B cell (primary cell): ENCODE data around the gene DRAM2. TPM values are rescaled to one million over a fixed set of nuclear protein-coding genes. Genes with fewer than 3 reads are reported as not detected.
A peak's percentile ranks its signal among the peaks of the same experiment; 100 is the strongest.

Experiments
- ATAC-seq: fragments of 200-7000 bp; cut with Tn5 transposase; one replicate; pipeline ENCODE4 v1.10.0; 2021; ENCODE audit warnings: low read depth, mild to moderate bottlenecking, moderate number of reproducible peaks, moderate library complexity
- CTCF ChIA-PET: fragments of 350-600 bp; sonication (Branson Sonifier 250); formaldehyde crosslinking; loops from one replicate; lab custom pipeline; 2021; ENCODE audit warnings: antibody characterized with exemption, inconsistent platforms; lab: Charles Lee
- POLR2A ChIA-PET: fragments of 350-600 bp; sonication (Branson Sonifier 250); formaldehyde crosslinking; loops from one replicate; lab custom pipeline; 2021; ENCODE audit warnings: antibody characterized with exemption; lab: Charles Lee
- DNase-seq: peaks from one replicate; pipeline ENCODE4 v3.0.0; 2013
- H2AFZ ChIP-seq: 2 replicates; pipeline ENCODE4 v1.6.1; 2012; ENCODE audit warnings: mild to moderate bottlenecking, low read depth, low read length; ENCODE audit not compliant: insufficient read depth, poor library complexity, severe bottlenecking
- H3K27ac ChIP-seq, 2 donors: 1 replicate in 1 of 2; 2 replicates in 1 of 2; pipeline ENCODE4 v1.5.1; 2012 to 2013; ENCODE audit warnings: low read length in 2 of 2, mild to moderate bottlenecking in 2 of 2, moderate library complexity in 1 of 2
- H3K27me3 ChIP-seq, 4 experiments: fragments of 200-600 bp in 1 of 4; sonication (generic) in 1 of 4; replicated peaks in 1 of 4; 1 replicate in 2 of 4; 2 replicates in 2 of 4; pipeline versions ENCODE4 v1.6.1 to v1.7.0; 2013 to 2016; ENCODE audit warnings: low read length in 3 of 4, mild to moderate bottlenecking in 2 of 4, mixed read lengths in 1 of 4, moderate library complexity in 1 of 4; ENCODE audit not compliant: insufficient read depth in 4 of 4, control insufficient read depth in 3 of 4; ENCODE audit errors: control extremely low read depth in 1 of 4
- H3K36me3 ChIP-seq, 2 experiments: replicated peaks in 1 of 2; 1 replicate in 1 of 2; 2 replicates in 1 of 2; pipeline versions ENCODE4 v1.6.1 to v1.7.1; 2013; ENCODE audit warnings: low read length in 1 of 2; ENCODE audit not compliant: insufficient read depth in 2 of 2, control insufficient read depth in 1 of 2; ENCODE audit errors: control extremely low read depth in 1 of 2, extremely low read depth in 1 of 2
- H3K4me1 ChIP-seq, 2 donors: fragments of 200-600 bp in 1 of 2; sonication (generic) in 1 of 2; 1 replicate in 1 of 2; 2 replicates in 1 of 2; pipeline versions ENCODE4 v1.5.1 to v1.6.1; 2013 to 2017; ENCODE audit warnings: low read length in 2 of 2; ENCODE audit not compliant: control insufficient read depth in 2 of 2, insufficient read depth in 2 of 2
- H3K4me2 ChIP-seq: replicated peaks from 2 replicates; pipeline ENCODE3; 2012; ENCODE audit warnings: mild to moderate bottlenecking, low read depth, low read length; ENCODE audit not compliant: poor library complexity, severe bottlenecking
- H3K4me3 ChIP-seq, 5 experiments: fragments of 200-600 bp in 1 of 5; sonication (generic) in 1 of 5; 1 replicate in 3 of 5; 2 replicates in 2 of 5; pipeline versions ENCODE4 v1.5.1 to v1.7.0; 2011 to 2016; ENCODE audit warnings: low read length in 4 of 5, mild to moderate bottlenecking in 4 of 5, low read depth in 2 of 5, control low read depth in 1 of 5, moderate library complexity in 1 of 5; ENCODE audit not compliant: insufficient read depth in 1 of 5; ENCODE audit errors: control extremely low read depth in 1 of 5, extremely low read depth in 1 of 5
- H3K79me2 ChIP-seq: fragments of 200-600 bp; sonication (generic); one replicate; pipeline ENCODE4 v1.6.0; 2016; ENCODE audit warnings: low read length; ENCODE audit not compliant: control insufficient read depth, insufficient read depth
- H3K9ac ChIP-seq: fragments of 200-600 bp; sonication (generic); 2 replicates; pipeline ENCODE4 v1.6.1; 2017; ENCODE audit warnings: mild to moderate bottlenecking, low read length, moderate library complexity
- H3K9me3 ChIP-seq, 3 donors: one replicate each; pipeline versions ENCODE4 v1.6.1 to v1.7.1; 2013; ENCODE audit warnings: low read length in 2 of 3; ENCODE audit not compliant: control insufficient read depth in 2 of 3, insufficient read depth in 1 of 3; ENCODE audit errors: control extremely low read depth in 1 of 3
- H4K20me1 ChIP-seq: 2 replicates; pipeline ENCODE4 v1.6.0; 2012; ENCODE audit warnings: mild to moderate bottlenecking, low read length; ENCODE audit not compliant: insufficient read depth, control insufficient read depth, poor library complexity, severe bottlenecking
- H3K27ac Mint-ChIP-seq: one replicate; pipeline ENCODE4 v1.8.0; 2021; ENCODE audit warnings: mixed read lengths
- H3K27me3 Mint-ChIP-seq: one replicate; pipeline ENCODE4 v1.8.0; 2021; ENCODE audit warnings: mixed read lengths
- H3K4me1 Mint-ChIP-seq: one replicate; pipeline ENCODE4 v1.8.0; 2021; ENCODE audit warnings: mixed read lengths
- H3K4me3 Mint-ChIP-seq: one replicate; pipeline ENCODE4 v1.8.0; 2021; ENCODE audit warnings: mixed read lengths
- H3K9me3 Mint-ChIP-seq: one replicate; pipeline ENCODE4 v1.8.0; 2022; ENCODE audit warnings: mixed read lengths; ENCODE audit not compliant: insufficient read depth
- EZH2 ChIP-seq: IDR thresholded peaks from 2 replicates; pipeline ENCODE4 v1.6.1; 2012; ENCODE audit warnings: borderline replicate concordance, low read depth, mild to moderate bottlenecking, moderate library complexity, low read length; ENCODE audit not compliant: insufficient read depth, poor library complexity, severe bottlenecking
- WGBS: methylation state at CpG from one replicate; pipeline ENCODE4 v1.1.5; 2013; ENCODE audit warnings: missing lambda C conversion rate; ENCODE audit not compliant: insufficient coverage; 5-methylcytosine and 5-hydroxymethylcytosine counted together
- intact Hi-C: fragments of 100-400 bp; cut with micrococcal nuclease; formaldehyde crosslinking; loops from one replicate; pipeline ENCODE4 v1.10.0; 2022
- polyA plus RNA-seq: library from polyadenylated mRNA; depleted of rRNA; stranded (reverse); fragments of >200 nt; gene quantifications from 2 replicates; pipeline ENCODE4 v1.2.3, GENCODE V29; 2012
- total RNA-seq, 2 donors: library from RNA; stranded (reverse); fragments of 120-200 nt in 1 of 2; gene quantifications; 1 replicate in 1 of 2; 2 replicates in 1 of 2; pipeline versions ENCODE4 v1.2.3 to v1.2.4, GENCODE V29; 2013 to 2022
- TF ChIP-seq, protein P1 (sequence below): fragments of 200-600 bp; IDR thresholded peaks from one replicate; pipeline ENCODE4 v1.8.0; 2022; ENCODE audit warnings: antibody characterized with exemption, mild to moderate bottlenecking

Gene DRAM2
- total and polyA plus RNA-seq, 2 donors (not counting 1 experiment from before 2014, with no cell fraction given), result 102 to 195 TPM

DNA sequence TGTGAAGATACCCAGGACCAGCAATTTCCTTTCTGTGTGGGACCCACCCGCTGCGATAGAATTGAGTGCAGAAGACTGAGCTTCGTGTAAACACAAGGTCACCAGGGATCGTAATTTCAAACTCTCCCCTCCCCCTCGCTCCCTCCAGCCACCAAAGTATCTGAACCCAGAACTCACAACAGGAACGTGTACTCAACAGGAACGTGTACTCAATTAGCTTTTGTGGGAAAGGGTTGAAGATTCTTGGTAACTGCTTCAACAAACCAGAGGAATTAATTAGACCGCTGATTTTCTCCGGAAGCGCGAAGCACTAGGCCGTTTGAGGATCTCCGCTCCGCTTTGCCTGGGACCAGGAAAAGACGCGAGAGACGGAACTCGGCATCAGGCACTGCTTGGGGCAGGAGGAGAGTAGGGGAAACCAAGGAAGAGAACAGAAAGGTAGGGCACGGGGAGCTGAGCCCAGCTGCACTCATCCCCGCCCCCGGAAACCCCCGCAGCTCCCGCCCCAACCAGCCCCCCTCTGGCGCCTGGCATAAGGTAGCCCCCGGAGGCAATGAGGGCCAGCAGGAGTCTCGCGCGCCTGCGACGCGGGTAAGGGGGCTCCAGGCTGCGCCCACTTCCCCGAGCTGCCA lies 453 bp downstream of the DRAM2 start:
- Mint-ChIP-seq H3K4me1 (peaks cover 67% of the 10 kb centered on the region), H3K4me3 (peak overlapping the region; percentile 100), H3K27me3 (no peaks in the 10 kb centered on the region), H3K27ac (peak overlapping the region; percentile 99), H3K9me3 (no peaks in the 10 kb centered on the region)
- H3K36me3 ChIP-seq, result peaks cover 0 to 41% of the 10 kb centered on the region in 2 experiments
- H3K4me1 ChIP-seq, result peaks cover 60 to 66% of the 10 kb centered on the region in 2 donors
- intact Hi-C loops, result loop anchor here (1.0 kb wide), 1 partner anchor 11 kb away; no protein-coding TSS in a partner anchor
- 0% methylated on average over 28 of the region's 33 CpGs for WGBS
- peak overlapping the region; percentile 89 to 96 (median 93) for H3K4me3 ChIP-seq
- peak; percentile 63 for ATAC-seq
- no peak for DNase-seq
- CTCF ChIA-PET, result interaction anchor here (0.6 to 2.8 kb wide), 10 partner anchors 13 to 1521 kb away, joined by 3 to 11 read pairs (median 4); partner anchors contain the start of gene LRIF1
- no peaks in the 10 kb centered on the region for H3K27me3 ChIP-seq
- peak overlapping the region; percentile 87 for H3K9ac ChIP-seq
- no peaks in the 10 kb centered on the region for H4K20me1 ChIP-seq
- H3K4me2 ChIP-seq, result peak overlapping the region; percentile 73
- no peaks in the 10 kb centered on the region for H3K9me3 ChIP-seq
- no peak for TF ChIP-seq EZH2
- TF ChIP-seq, protein P1, sequence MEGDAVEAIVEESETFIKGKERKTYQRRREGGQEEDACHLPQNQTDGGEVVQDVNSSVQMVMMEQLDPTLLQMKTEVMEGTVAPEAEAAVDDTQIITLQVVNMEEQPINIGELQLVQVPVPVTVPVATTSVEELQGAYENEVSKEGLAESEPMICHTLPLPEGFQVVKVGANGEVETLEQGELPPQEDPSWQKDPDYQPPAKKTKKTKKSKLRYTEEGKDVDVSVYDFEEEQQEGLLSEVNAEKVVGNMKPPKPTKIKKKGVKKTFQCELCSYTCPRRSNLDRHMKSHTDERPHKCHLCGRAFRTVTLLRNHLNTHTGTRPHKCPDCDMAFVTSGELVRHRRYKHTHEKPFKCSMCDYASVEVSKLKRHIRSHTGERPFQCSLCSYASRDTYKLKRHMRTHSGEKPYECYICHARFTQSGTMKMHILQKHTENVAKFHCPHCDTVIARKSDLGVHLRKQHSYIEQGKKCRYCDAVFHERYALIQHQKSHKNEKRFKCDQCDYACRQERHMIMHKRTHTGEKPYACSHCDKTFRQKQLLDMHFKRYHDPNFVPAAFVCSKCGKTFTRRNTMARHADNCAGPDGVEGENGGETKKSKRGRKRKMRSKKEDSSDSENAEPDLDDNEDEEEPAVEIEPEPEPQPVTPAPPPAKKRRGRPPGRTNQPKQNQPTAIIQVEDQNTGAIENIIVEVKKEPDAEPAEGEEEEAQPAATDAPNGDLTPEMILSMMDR, result no peak
- POLR2A ChIA-PET, result interaction anchor here (0.6 to 2.7 kb wide), 7 partner anchors 12 to 264 kb away, joined by 3 to 23 read pairs (median 4); no protein-coding TSS in a partner anchor
- H3K27ac ChIP-seq, result peak overlapping the region; percentile 84 to 93
- H2AFZ ChIP-seq, result peak overlapping the region; percentile 86
- peaks cover 93% of the 10 kb centered on the region for H3K79me2 ChIP-seq

DNA sequence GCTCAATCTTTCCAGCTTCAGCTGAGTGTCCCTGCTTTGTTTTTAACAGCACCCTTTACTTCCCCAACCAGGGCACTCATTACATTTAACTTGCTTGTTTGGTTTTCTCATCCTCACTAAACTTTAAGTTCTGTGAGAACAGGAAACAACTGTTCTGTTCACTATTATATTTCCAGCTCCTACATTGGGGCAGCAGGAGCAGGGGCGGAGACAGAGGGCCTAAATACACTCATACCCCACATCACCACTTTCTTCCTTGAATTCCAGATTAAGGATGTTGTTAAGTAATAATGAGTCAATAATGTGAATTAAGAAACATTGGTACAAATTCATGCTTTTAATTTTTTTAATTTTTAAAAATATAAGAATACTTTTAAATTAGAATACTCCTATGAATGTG lies 6.0 kb downstream of the DRAM2 start:
- CTCF ChIA-PET, result no interaction called here
- H3K4me3 ChIP-seq, result peak overlapping the region in 1 of 5 experiments; percentile 8
- peaks cover 78 to 82% of the 10 kb centered on the region in 2 donors for H3K4me1 ChIP-seq
- POLR2A ChIA-PET, result no interaction called here
- ATAC-seq (no peak), DNase-seq (peak; percentile 35)
- Mint-ChIP-seq H3K9me3 (no peaks in the 10 kb centered on the region), H3K4me3 (peak overlapping the region; percentile 45), H3K4me1 (peaks cover 74% of the 10 kb centered on the region), H3K27me3 (no peaks in the 10 kb centered on the region), H3K27ac (peak overlapping the region; percentile 95)
- H4K20me1 ChIP-seq, result no peaks in the 10 kb centered on the region
- H3K27me3 ChIP-seq, result no peaks in the 10 kb centered on the region
- no peak for TF ChIP-seq EZH2
- TF ChIP-seq, protein P1, result no peak
- peaks cover 3 to 48% of the 10 kb centered on the region in 2 experiments for H3K36me3 ChIP-seq
- H2AFZ ChIP-seq, result peak overlapping the region; percentile 47
- H3K9me3 ChIP-seq, result peaks cover 0 to 9% (median 0%) of the 10 kb centered on the region in 3 donors
- intact Hi-C loops, result no loop called here
- H3K79me2 ChIP-seq, result peaks cover 78% of the 10 kb centered on the region
- H3K9ac ChIP-seq, result peak overlapping the region; percentile 36
- WGBS, result no CpG with 5 or more reads among the region's 1 CpG
- peak overlapping the region; percentile 41 to 98 for H3K27ac ChIP-seq
- H3K4me2 ChIP-seq, result peak overlapping the region; percentile 62
